NCI-H345 treated with DMSO at 0.1 percent for 48 hours (cell line): ENCODE results near the gene MAN1B1.
A peak's percentile ranks its signal among the peaks of the same experiment; 100 is the strongest.

Source experiments
- DNase-seq: peaks from one replicate; lab custom pipeline; 2025; ENCODE audit not compliant: unreplicated experiment; lab: John Stamatoyannopoulos, UW

The MAN1B1 gene

DNA sequence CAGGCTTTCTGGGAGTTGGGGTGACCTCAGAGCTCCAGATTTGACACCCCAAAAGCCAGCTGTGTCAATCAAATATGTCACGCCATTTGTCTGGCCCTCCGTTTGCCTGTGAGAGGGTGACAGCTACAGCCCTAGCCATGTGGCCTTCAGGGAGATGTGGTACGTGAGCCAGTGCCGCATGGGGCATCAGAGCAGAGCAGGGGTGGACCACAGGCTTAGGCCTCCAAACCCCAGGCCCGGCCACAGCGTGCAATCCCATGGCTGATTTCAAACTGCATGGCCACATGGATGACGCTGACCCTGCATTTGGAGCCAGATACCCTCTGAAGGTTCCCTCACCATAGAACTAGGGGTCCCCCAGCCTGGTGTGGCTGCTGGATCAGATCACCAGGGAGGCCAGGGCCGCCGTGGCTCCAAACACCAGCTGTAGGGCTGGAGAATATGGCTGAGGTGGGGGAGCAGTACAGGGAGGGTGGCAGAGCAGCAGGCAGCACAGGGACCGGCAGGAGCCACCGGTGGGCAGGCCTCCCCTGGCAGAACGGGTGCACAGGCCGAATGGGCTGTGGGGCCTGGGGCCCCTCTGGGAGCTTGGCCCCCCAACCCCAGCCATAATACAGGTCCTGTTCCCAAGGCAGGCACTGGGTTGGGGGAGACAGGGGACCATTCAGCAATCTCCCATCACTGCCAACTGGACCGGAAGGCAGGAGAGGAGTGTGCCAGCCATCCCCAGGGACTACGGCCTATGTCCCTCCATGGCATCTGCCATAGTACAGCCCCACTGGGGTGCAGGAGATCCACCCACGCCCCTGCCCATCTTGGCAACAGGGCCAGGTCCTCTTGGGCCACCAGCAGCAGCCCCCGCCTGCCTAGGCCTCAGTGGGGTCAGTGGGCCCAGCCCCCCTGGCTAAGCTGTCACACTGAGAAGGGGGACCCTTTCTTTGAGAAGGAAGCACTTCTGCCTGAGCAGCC lies 18.0 kb upstream of the MAN1B1 start:
- no peak for DNase-seq

DNA sequence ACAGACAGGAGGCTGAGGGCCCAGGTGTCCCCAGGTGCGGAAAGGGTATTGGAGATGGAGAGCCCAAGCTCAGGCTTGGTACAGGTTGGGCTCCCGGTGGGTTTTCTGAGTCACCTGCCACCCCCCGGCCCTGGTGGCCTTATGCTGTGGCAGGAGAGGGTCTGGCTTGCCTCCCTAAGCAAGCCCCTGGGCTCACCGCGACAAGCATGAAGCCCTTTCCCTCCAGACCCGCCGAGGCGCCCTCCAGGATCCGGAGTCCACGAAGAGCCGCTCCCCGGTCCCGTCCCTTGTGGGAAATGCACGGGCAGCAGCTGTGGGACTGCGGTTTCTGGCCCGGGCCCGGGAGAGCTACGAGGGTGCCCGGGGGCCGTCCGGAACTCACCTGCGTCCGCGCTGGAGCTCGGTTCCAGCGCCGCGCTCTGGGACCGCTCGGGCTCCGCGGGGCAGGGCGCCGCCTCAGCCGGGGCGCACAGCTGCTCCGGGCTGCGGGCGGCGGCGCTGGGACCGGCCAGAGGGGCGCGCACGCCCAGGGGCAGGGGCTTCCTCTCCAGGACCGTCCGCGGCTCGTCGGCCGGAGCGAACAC lies 17.2 kb upstream of the MAN1B1 start:
- DNase-seq: no peak

DNA sequence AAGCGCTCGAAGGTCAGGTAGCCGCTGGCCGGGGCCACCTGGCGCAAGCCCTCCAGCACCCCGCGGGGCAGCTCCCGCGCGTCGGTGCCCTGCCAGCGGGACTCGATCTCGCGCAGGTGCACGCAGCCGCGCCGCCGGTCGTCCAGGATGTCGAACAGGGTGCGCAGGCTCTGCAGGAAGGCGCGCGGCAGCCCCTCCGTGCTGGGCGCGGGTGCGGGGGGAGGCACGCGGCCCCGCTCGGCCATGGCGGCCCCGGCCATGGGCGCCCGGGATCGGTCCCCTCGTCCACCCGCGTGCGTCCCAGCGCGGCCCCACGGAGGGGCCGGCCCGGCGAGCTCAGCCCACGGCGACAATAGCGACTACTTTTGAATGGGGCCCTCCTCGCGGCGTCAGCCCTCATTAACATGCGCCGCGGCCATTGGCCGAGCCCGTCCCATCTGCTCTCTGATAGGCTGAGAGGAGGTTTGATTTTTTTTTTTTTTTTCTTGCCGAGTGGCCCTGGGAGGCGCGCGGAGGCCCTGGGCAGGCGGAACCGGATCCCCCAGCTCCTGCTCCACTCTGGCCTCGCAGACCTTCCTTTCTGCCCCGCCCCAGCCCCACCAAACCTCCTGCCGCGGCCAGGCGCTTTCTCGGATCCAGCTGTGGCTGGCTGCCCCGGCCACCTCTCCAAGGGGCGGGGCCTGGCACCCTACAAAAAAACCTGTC lies 16.4 kb upstream of the MAN1B1 start, which contains the start of gene SAPCD2:
Gene SAPCD2, minus strand, starts transcription at position 357 of the 705 bp plus-strand sequence. Its CDS starts 97 bp downstream, at position 260.
- peak; percentile 77 for DNase-seq

DNA sequence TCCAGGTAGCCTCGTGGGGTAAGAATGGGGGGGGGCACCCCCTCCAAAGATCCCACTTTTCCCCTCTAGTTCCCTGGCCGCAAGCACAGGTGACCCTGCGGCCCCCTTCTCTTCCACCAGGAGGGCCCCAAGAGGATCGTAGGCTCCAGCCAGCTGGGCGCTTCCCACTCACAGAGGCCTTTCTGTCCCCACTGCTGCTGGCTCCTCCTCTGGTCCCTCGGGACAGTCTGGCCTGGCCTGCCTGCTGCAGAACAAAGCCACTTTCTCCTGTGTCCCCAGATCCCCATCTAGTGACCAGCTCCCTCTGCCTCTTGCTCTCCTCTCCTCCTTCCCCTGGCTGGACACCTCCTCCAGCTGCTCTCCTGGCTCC lies 15.9 kb upstream of the MAN1B1 start:
- peak; percentile 52 for DNase-seq

DNA sequence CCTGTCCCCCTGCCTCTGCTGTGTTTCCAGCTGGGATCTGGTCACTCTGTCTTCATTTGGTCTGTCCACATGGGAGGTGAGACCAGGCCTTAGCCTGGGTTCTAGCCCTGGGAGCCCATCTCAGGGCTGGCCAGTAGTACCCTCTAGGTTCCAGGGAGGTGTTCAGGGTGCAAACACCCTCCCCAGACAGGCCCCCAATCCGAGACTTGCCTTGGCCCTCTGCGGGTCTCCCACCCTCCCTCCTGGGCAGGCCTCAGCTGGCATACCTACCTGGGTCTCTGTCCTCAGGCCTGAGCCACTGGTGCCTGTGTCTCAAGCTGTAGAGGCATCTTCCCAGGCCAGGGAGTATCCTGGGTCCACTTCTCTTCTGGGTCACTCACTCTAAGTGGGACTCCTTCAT lies 15.5 kb upstream of the MAN1B1 start:
- no peak for DNase-seq

DNA sequence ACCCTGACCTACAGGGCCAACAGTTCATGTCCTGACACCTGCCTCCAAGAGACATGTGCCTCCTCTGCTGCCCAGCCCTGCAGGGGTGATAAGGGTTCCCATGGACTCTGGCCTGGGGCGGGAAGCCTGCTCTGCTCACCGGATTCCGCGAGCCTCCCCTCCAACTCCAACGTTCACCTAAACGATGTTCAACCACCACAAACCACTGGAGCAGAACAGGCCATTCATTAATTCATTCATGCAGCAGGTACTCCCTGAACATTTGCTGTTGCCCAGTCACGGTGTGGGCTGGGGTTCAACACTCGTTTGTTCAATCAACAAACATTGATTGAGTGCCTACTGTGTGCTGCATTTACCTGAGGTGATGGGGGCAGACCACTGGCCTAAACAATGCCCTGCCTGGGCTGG lies 12.8 kb upstream of the MAN1B1 start:
- DNase-seq: no peak

DNA sequence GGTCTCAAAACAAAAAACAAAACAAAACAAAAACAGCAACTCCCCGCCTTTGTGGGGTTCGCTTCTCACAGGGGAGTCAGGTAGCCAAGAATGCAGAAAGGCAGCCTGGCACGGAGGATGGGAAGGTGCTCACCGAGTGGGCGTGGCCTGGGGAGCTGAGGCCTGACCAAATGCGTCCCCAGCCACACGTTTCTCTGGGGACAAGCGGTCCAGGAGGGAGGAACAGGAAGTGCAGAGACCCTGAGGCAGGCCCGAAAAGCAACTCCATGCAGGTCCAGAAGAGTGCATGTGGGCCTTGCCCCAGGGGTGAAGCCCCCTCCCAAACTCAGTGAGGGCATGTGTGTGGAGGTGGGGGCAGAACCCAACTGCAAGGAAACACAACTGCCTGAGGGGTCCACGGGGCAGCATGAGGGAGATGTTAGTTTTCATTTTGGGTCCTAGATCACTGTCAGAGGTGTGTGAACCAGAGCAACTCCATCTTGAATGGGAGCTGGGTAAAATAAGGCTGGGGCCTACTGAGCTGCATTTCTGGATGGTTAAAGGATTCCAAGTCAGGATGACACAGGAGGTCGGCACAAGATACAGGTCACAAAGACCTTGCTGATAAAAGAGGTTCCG lies 12.0 kb upstream of the MAN1B1 start:
- DNase-seq: no peak

DNA sequence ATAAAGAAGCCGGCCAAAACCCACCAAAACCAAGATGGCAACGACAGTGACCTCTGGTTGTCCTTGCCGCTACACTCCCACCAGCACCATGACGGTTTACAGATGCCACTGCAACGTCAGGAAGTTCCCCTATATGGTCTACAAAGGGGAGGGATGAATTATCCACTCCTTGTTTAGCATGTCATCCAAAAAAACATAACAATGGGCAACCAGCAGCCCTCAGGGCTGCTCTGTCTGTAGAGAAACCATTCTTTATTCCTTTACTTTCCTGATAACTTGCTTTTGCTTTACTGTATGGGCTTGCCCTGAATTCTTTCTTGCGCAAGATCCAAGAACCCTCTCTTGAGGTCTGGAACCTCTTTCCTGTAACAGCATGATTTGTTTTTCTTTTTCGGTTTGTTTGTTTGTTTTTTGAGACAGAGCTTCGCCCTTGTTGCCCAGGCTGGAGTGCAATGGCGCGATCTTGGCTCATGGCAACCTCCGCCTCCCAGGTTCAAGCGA lies 11.5 kb upstream of the MAN1B1 start:
- DNase-seq: no peak

DNA sequence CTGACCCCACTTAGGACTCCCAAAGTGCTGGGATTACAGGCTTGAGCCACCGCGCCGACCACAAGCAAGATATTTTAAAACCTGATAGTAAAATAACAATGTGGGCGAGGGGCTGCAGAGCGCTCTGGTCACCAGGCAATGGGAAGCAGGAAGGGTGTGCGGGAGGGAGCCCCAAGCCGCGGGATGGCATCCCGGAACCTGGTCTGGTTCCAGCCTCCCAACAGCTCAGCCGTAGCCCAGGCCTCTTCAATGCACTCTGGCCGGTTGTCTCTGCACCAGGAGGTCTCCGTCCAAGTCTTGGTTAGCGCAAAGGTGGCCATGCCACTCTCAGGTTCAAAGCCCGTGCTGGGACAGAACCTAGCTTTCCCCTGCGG lies 10.2 kb upstream of the MAN1B1 start:
- DNase-seq: no peak

DNA sequence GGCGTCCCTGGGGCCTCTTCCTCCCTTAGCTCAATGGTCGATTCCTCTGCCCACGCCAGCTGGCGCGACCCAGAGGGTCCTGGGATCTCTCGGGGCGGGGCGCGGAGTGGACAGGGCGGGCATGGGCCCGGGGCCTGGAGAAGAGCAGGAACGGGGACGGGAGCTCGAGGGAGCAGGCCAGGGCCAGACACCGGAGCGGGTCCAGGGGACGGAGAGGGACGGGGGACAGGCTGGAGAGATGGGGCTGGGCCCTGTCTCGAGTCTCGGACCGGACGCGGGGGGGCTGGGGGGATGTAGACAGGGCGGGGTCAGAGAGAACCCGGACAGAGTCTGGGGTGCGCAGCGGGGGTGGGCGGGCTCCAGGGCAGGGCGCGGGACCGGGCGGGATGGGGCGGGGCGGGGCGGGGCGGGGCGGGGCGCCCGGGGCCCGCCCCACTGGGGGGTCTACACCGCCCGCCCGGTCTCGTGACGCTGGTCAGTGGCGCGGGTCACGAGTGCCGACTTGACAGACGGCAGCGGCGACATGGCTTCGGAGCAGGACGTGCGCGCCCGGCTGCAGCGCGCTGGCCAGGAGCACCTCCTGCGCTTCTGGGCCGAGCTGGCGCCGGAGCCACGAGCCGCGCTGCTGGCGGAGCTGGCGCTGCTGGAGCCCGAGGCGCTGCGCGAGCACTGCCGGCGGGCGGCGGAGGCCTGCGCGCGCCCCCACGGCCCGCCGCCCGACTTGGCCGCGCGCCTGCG lies 9.6 kb upstream of the MAN1B1 start, which contains the start of gene UAP1L1:
Gene UAP1L1, plus strand, starts transcription at position 508 of the 738 bp plus-strand sequence. Its CDS starts 16 bp downstream, at position 524.
- DNase-seq: no peak

DNA sequence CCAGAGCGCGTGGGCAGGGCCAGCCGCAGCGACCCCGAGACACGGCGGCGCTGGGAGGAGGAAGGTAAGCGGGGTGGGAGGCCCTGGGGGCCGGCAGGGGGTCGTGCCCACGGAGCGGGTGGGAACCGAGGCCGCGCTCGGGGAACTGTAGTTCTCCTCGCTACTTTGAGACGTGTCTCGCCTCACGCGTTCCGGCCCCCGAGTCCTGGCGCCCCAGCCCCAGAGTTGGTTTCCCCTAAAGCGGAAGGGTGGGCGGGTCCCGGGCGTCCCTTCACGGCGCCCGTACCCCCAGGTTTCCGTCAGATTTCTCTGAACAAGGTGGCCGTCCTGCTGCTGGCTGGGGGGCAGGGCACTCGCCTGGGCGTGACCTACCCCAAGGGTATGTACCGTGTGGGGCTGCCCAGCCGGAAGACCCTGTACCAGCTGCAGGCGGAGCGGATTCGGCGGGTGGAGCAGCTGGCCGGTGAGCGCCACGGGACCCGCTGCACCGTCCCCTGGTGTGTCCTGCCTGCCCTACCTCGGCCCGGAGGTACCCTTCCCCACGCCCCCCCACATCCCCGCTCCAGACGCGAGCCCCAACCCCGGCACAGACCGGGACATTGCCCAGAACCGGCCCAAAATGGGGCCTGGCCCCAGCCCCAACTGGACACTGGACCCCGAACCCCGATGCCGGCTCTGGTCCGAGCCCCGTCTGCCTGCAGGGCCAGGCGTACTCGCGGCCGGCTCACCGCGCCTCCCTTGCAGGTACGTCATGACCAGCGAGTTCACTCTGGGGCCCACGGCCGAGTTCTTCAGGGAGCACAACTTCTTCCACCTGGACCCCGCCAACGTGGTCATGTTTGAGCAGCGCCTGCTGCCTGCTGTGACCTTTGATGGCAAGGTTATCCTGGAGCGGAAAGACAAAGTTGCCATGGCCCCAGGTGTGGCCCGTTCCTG lies 8.8 kb upstream of the MAN1B1 start:
- DNase-seq: no peak

DNA sequence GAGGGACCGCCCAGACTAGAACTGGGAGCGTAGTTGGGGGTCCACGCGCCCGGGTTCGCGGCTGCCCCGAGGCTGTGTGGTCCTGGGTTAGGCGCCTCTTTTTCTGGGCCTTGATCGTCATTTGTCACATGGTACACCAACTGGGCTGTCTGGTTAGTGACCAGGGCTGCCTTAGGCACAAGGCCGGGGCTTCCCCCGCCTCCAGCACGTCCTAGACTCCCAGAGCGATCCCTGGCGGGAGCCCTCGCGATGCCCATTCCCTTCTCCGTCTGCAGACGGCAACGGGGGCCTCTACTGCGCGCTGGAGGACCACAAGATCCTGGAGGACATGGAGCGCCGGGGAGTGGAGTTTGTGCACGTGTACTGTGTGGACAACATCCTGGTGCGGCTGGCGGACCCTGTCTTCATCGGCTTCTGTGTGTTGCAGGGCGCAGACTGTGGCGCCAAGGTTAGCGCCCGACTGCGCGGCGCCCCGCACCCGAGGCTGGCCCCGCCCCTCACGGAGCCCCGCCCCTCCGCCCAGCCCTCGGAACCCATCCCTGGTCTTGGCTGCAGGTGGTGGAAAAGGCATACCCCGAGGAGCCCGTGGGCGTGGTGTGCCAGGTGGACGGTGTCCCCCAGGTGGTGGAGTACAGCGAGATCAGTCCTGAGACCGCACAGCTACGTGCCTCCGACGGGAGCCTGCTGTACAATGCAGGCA lies 7.9 kb upstream of the MAN1B1 start:
- no peak for DNase-seq

DNA sequence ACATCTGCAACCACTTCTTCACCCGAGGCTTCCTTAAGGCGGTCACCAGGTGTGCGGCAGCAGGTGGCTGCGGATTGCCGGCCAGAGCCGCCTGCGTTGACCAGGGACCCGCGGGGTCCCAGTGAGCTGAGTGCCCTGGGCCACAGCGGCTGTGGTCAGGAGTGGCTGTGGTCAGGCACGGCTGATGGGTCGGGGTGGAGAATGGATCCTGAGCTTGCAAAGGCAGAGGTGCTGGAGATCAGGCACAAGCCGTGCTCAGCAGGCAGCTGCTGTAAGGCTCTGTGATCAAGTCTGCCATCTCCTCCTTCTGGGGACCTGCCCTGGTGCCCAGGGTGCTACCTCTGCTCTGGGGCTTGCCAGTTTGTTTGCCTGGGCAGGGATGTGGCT lies 7.4 kb upstream of the MAN1B1 start:
- DNase-seq: no peak

DNA sequence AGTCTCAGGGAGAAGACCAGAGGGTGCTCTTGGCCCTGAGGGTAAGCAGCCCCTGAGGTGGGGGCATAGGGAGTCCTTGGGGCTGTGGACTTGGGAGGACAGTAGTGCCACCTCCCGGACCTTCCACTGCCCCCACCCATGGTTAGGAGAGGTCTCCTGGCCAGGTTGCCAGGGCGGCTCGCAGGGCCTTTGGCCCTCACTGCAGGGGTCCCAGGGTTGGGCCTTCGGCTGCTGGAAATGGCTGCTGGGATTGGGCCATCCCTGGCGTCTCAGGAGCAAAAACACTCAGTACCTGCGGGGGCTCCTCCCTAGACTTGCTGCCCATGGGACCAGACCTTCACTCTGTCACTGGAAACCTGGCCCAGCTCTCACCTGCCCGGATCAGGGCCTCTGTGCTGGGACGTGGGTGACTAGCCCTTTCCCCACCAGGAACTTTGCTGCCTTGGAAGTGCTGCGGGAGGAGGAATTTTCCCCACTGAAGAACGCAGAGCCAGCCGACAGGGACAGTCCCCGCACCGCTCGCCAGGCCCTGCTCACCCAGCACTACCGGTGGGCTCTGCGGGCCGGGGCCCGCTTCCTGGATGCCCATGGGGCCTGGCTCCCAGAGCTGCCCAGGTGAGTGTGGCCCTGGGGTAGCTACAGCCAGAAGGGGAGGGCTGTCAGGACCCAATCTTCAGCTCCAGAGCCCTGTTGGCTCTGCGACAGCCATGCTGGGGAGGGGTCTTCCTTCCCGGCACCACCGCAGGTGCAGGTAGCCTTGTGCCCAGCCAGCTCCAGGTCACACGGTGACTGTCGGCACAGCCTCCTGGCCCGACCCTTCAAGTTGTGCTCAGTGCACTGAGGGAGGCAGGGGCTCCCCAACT lies 6.3 kb upstream of the MAN1B1 start:
- no peak for DNase-seq

DNA sequence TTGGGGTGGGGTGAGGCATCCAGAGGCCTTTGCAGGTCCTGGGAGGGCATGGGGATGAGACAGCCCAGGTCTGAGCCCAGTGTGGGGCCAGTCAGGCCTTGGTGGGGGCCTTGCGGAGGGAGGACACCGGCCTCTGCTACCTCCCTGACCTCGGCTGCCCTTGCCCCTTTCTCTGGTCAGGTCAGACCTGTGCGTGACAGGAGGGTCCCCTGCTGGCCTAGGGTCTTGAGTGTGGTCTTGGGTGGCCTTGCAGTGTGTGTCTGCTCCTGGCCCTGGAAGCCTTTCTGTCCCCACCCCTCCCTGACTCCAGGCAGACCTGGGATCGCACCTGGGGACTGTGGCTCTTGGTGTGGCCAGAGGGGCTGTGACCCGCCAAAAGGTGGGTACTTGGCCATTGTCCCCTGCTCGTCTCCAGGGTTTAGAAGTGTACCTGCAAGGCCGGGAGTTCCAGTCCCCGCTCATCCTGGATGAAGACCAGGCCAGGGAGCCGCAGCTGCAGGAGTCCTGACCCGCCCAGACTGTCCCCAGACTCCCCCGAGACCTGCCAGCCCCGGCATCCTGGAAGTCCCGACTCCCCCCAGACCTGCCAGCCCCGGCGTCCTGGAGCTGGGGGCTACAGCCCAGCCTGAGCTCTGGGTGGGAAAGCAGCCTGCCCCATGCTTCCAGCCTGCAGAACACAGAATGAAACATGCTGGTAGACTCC lies 4.4 kb upstream of the MAN1B1 start:
- DNase-seq: no peak

DNA sequence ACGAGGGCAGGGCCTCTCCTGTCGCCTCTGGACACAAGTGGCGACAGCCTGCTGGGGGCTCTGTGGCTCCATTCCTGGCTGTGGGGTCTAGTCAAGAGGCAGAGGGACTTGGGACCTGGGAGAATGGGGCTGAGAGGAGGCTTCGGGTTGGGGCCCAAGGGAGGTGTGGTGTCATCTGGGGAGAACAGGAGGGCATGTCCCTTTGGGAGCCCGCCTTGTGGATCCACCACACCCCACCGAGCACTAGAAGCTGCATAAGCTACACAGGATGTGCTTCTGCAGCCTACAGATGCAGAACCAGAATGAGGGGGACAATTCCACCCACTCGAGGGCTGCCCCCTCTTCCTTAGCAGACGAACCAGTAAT lies 3.9 kb upstream of the MAN1B1 start:
- no peak for DNase-seq

DNA sequence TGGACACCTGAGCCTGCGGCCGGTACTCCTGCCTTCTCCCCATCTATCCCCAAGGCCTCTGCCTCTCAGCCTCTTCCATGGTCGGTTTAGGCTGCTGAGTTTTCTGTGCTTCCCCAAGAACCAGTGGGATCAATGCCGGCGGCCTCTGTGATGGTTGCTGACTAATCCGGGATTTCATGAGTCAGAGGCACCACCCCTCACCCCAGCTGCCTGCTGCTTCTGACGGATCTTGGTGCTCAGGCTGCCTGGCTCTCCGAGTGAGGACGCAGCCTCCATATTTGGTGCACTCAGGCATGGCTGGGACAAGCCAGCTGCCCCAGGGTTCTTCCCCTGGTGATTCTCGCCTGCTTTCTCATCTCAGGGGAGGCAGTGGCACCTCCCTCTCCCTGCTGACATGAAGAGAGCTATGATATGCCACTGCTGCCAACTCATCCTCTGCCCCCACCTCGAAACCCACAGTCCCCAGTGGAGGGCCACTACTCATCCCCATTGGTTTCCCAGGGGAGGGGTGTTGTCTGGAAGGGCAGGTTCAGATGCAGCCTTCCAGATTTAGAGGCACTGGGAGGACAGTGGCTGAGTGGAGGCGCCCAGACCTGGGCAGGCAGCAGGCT lies 3.3 kb upstream of the MAN1B1 start:
- DNase-seq: no peak
